NCI-H146 (cell line): ENCODE measurements around the gene MAP3K14.

ENCODE experiments used
- DNase-seq: peaks from one replicate; lab custom pipeline; 2025; lab: John Stamatoyannopoulos, UW

Gene MAP3K14

DNA sequence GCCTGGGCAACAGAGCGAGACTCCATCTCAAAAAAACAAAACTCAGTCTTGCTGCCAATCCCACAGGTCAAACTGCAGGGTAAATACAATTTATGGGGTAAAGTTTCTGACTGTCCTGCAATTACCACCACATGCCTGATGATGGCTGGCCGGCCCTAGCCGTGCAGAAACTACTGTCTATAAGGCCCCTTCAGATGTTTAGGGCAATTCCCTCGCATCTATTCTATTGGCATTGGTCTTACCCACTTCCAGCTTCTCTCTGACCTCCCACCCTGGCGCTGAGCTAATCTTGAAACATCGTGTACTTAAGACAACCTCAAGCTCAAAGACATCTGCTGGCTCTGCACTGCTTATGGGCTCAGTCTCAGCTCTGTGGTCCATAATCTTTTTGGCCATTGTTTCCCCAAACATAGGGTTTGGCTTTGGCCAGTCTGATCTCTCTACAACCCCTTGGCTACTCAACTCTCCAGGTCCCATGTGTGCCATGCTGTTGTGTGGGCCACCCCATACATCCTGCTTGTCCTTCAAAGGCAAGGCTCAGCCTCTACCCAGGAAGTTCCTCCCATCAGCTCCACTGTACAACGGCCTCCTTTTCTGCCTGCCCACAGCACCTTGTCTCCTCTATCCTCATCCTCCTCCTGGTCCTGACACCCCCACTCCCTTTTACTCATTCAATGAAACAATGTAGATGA lies 16.6 kb downstream of the MAP3K14 start:
- DNase-seq, result no peak

GRCh38 chr17:45299361-45299760 lies 17.5 kb downstream of the MAP3K14 start:
- DNase-seq, result no peak

DNA sequence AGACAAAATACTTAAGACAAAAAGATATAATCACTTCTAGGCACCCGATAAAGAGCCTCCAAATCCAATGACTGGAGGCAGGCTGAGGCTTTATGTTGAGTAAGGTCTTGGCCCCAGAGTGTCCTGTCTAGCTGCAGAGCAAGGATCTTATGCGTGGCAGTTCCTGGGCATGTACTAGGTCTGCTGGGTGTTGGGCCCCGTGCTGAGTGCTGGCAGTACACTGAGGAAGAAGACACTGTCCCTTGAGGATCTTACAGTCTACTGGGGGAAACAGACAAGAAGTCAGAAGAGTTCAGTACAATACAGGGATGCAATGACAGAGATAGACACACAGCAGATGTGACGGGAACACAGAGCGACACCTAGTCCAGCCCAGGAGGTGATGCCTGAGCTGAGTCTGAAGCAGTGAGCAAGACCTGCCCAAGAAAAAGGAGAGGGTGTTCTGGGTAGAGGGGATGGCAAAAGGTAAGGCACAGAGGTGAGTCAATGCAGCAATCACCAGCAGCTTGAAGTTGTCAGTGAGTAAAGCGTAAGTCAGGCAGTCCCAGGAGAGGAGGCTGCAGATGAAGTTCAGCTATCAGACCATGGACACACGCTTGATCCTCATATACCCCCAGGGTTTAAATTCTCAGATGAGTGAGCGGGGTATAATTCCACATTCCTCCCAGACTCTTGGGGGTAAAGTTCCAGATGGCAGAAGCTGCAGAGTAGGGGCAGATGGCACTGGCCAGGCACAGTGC lies 18.1 kb downstream of the MAP3K14 start:
- DNase-seq, result no peak

- no peak for DNase-seq
Observed at GRCh38 chr17:45296833-45297124, 20.0 kb downstream of the MAP3K14 start.

DNA sequence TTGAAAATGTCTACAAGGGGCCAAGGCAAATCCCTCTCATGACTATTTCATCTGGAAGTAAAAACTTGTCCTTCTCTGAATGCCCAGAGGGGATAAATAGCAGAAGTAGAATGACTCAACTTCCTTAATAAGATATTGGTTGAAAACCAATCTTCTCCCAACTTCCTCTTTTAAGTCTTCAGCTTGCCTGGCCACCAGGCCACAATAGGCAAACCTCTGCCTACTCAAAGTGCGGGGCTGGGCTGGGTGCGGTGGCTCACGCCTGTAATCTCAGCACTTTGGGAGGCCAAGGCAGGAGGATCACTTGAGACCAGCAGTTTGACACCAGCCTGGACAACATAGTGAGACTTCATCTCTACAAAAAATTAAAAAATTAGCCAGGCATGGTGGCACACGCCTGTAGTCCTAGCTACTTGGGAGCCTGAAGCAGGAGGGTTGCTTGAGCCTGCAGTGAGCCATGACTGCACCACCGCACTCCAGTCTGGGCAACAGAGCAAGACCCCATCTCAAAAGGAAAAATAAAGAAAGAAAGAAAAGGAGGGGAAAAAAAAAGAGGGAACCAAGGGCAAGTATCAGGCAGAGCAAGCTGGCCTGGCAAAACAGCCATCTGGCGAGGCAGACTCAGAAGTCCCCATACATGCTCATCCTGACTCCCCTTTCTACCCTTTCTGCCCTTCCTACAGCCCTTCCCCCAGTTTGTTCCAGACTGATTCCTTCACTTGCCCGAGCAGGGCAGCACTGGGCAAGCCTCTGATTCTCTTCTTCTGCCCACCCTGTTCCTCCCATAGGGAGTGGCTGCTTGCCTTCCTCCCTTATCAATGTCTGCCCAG lies 20.6 kb downstream of the MAP3K14 start:
- DNase-seq, result no peak

DNA sequence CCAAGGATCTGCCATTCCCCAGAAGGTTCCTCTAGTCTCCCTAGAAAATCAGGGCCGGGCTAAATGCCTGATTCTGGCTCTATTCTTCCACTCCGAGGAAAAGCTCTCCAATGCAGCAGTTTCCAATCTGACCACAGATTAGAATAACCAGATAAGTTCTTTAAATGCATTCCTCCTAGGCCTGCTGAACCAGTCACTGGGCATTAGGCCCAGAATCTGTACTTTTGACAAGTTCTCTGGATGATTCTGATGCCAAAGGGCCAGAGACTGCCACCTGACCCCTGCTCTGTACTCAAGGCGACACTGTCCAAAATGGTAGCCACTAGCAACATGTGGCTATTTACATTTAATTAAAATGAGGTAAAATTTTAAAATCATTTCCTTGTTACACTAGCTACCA lies 22.3 kb downstream of the MAP3K14 start:
- no peak for DNase-seq

- DNase-seq, result no peak
Observed at GRCh38 chr17:45293413-45294211, 23.2 kb downstream of the MAP3K14 start.

- no peak for DNase-seq
Observed at GRCh38 chr17:45292696-45293412, 24.0 kb downstream of the MAP3K14 start.

DNA sequence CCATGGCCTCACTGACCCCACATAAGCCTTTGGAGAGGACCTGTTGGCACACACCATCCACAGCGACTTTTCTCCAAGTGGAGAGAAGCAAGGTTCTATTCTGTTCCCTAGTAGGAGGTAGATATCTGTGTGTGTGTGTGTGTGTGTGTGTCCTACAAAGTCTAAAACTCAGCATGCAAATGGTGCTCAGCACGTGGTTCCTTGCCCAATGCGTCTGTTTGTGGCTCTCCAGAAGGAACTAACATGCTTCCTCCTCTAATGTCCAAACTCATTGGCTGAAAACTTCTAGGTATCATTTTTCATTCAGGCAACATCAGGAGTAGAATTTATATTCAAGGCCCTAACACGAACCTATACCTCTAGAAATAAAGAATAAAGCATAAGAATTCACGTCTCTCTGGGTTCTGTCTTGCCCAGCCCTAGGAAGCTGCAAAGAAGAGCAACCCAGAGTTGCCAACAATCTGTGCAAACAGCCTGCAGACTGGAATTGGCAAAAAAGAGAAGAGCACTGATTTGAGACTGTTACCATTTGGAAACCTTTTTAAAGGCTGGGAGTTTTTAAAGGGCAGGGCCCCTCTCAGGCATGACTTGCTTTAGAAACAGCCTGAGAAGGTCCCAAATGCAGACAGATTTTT lies 25.5 kb downstream of the MAP3K14 start:
- DNase-seq, result no peak

DNA sequence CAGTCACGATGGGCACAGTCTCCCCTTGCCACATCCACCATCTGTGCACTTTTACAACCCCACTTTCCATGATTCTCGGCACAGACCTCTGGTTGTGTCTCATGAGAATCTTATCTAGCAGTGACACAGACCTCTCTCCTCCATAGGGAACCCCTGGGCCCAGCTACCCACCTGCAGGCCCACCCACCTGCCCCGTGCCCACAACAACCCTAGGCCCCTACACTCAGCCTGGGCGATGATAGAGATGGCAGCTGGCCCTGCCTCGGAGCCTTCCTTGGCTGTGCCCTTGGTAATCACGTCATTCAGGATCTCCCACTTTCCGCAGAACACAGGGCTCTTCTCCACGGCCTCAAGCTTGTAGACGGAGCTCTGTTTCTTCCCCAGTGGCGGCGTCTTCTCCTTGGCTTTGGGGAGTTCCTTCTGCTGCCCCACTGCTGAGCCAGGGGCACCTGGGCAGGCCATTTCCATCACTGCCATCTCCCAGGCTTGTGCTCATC lies 26.5 kb downstream of the MAP3K14 start:
- no peak for DNase-seq

DNA sequence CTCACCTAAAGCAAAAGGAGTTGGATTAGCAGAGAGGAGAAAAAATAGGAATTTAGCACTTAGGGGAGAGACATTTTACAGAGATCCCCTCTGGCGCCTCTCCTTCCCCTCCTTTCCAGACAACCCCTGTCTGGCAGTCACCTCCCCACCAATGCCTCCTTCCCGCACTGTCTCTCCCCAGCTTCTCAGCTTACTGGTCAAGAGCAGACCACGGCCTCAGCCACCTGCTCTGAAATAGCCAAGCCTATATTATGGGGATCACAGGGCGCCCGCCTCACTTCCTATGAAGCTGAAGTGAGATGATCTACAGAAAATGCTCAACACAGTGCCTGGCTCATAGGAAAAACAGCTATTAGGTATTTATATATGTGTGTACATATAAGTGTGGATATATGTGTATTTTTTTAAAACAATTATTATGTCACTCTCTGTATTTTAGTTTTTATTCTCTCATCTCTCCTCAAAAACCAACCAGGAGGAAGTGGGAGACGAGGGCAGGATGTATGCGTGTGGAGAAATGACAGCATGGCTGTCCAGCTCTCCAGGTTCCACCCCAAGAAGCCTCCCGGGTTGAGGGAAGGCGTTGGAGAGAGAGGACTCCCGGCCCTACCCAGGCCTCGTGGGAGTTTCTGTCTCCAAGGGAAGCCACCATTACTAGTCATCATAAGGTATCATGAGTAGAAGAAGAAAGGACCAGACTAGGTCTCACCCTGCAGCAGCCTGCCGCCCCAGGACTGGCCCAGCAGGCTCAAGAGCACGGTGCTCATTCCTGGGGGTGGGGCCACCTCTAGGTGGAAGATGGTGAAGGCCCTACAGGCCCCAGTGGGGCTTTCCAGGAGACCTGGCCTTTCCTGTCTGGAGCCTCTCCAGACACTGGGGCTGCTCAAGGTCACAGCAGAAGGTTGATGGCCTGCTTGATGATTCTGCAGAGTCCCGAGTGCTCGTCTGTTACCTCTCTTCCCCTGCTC lies 27.2 kb downstream of the MAP3K14 start:
- no peak for DNase-seq

- no peak for DNase-seq
Observed at GRCh38 chr17:45288825-45289224, 28.0 kb downstream of the MAP3K14 start.

DNA sequence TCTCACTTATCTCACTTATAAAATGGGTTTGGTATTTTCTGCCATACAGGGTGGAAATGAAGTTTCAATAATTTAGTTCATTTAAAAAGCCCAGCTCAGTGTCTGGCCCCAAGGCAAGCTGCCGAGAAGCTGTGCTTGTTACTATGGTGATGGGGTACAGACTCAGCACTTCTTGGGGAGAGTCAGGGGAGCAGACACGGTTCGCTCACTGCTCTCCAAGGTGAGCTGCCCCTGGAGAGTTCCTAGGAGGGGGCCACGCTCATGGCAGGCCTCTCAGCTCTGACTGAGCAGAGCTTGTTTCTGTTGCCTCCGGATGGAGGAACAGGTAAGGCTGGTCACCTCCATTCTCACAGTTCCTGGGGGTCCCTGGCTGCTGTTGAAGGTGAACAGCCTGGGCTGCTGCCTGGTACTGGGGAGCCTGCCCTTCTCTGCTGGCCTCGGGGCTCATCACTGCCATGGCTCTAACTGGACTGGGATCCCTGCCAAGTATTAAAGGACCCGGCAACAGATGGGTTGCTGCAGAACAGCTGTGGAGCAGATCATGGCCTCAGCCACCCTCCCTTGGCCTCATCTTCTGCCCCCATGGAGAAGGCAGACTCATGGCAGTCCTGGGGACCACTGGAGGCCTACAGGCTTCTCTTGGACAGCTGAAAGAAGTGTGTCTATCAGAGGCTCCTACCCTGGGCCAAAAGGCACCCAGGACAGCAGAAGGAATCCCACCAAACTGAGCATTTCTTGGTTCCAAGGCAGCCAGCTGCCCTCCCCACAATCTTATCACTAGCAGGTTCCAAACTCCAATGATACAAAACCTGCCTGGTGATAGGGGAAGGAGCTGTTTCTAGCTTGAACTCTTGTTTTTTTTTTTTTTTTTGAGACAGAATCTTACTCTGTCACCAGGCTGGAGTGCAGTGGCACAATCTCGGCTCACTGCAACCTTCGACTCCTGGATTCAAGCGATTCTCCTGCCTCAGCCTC lies 29.0 kb downstream of the MAP3K14 start:
- no peak for DNase-seq

- no peak for DNase-seq
Observed at GRCh38 chr17:45286286-45286685, 30.5 kb downstream of the MAP3K14 start.

- no peak for DNase-seq
Observed at GRCh38 chr17:45284176-45285140, 32.4 kb downstream of the MAP3K14 start.

DNA sequence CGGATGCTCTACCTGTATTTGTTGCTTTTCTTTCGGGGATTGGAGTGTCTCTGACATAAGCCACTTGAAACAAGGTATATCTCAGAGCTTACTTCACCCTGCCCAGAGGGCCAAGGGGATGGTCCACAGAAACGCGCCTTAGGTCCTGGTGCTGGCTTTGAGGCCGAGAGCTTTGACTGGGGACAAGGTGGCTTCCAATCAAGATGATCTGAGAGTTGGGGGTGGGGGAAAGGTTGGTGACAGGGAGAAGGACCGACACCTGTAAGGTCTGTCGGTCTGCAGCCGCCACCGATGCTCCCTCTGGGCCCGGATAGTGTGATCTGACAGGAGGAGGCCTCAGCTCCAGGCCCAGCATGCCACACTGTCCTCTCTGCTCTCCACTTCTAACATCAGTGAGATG lies 33.1 kb downstream of the MAP3K14 start:
- DNase-seq, result no peak
